GM03348 (cell line): ENCODE data around the gene MAGEA3.
"Not testable (repeated sequence)": the region's sequence is repeated elsewhere in the genome, so short reads cannot be mapped to it uniquely, and the experiment has no call there.

ENCODE experiments used
- DNase-seq: peaks from one replicate; pipeline ENCODE4 v3.0.0; 2012; ENCODE audit warnings: low spot score

MAGEA3 gene

GRCh38 chrX:152736528-152736927, 37.9 kb downstream of the MAGEA3 start:
- DNase-seq: not testable (repeated sequence)

DNA sequence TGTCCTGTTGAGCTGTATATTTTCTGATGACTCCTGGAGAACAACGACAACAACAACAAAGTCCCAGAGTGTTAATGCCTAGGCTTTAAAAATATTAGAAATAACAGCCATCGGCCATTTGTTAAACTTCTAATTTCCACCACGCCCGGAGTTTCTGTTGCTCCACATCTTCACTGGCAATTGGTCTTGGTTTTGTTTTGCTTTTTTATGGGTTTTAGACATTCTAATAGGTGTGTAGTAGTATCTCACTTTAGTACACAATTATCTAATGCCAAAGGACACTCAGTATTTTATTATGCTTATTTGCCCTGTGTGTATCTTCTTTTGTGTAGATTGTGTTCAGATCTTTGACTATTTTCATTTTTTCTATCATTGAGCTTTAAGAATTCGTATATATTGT, 40.0 kb downstream of the MAGEA3 start:
- DNase-seq: no peak
